ENCODE results near the gene FGGY.

Gene FGGY

DNA sequence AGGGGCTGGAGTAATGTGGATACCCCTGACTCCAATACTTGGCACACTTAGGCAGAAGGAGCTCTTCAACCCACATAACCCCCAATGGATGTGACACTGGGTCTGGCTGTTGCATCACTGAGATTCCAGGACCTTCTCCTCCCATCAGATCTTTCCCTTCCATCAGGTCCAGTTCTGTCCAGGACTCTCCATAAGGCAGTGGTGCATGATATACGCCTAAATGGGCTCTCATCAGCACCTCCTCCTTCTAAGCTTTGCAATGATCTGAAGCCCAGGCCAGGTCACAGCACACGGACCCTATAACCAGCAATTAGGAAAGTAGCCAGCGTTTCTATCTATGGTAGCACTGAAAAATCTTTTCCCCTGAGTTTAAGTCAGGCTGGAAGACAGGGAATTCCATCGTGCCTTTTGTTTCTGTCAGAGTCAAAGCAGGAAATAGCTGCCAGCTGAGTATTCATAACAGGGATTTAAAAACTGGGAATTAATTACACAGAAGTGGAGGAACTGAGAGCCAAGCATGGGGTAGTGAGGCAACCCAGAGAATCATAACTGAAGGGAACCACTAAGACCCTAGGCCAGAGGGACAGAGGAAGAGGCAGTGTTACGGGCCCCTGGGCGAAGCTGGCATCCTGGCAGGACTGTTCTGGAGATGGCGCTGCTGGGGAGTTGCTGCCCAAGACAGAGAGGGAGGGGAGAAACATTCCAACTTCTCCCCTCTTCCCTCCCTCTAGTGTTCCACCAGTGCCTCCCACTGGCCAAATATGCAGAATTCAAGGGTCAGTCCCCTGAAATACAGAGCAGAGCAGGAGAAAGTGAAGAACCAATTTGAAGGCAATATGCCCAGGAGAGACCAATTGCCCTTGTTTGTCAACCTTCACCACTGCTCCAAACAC is 480.3 kb downstream of the FGGY start:
- DNase-seq (ENCODE audit: extremely low spot score): no peak
- POLR2A ChIA-PET: no interaction called here
- CTCF ChIA-PET: interaction anchor here (1.0 to 1.2 kb wide), 3 partner anchors 9 to 21 kb away, joined by 3 read pairs; no protein-coding TSS in a partner anchor
- TF ChIP-seq, protein P1, sequence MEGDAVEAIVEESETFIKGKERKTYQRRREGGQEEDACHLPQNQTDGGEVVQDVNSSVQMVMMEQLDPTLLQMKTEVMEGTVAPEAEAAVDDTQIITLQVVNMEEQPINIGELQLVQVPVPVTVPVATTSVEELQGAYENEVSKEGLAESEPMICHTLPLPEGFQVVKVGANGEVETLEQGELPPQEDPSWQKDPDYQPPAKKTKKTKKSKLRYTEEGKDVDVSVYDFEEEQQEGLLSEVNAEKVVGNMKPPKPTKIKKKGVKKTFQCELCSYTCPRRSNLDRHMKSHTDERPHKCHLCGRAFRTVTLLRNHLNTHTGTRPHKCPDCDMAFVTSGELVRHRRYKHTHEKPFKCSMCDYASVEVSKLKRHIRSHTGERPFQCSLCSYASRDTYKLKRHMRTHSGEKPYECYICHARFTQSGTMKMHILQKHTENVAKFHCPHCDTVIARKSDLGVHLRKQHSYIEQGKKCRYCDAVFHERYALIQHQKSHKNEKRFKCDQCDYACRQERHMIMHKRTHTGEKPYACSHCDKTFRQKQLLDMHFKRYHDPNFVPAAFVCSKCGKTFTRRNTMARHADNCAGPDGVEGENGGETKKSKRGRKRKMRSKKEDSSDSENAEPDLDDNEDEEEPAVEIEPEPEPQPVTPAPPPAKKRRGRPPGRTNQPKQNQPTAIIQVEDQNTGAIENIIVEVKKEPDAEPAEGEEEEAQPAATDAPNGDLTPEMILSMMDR (IDR thresholded peaks at IDR 0.05; ENCODE audit: control extremely low read depth, extremely low read depth, low read depth, missing control alignments): no peak

DNA sequence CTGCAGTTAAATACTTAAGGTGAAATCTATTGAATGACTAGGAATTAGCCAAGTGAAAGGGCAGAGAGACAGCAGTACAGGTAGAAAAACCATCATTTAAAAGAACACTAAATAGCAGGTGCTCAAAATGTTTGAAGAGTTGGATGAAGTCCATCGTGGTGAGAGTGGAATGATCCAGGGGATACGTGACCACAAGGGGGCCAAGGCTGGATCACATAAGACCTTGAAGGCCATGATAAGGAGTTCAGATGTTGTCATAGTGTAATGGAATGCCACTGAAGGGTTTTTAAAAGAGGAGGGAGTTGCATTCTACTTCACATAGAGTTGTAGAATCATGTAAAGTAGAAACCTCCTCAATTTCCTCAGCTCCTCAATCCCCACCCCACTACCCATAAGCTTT is 483.1 kb downstream of the FGGY start:
- no peak for DNase-seq (ENCODE audit: extremely low spot score)
- CTCF ChIA-PET: interaction anchor here (1.2 to 1.4 kb wide), 2 partner anchors 18 to 21 kb away, joined by 3 read pairs; no protein-coding TSS in a partner anchor
- POLR2A ChIA-PET: no interaction called here

DNA sequence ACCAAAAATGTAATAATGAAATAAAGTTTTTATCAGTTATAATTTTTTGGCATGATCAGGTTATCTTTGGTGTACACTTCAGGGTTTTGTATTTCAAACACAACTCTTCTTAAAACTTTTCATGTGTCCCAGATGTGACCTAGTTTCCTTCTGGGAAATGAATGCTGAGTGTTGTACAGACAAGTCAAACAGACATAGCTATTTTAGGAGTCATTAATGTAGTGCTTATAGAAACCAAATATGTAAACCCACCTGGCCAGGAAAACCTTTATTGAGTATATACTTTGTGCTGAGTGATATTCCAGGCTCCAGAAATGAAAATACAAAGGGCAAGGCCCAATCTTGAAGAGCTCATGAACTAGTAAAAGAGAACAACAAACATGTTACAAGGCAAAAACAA is 491.9 kb downstream of the FGGY start:
- TF ChIP-seq, protein P1 (IDR thresholded peaks at IDR 0.05; ENCODE audit: control extremely low read depth, extremely low read depth, low read depth, missing control alignments): no peak
- ChIA-PET CTCF (interaction anchor here (1.3 kb wide), 1 partner anchor 159 kb away, joined by 3 read pairs; no protein-coding TSS in a partner anchor), POLR2A (no interaction called here)
- no peak for DNase-seq (ENCODE audit: extremely low spot score)

More for the DNA sequence above, 483.1 kb downstream of the FGGY start:
- TF ChIP-seq, protein P1 (IDR thresholded peaks at IDR 0.05; ENCODE audit: control extremely low read depth, extremely low read depth, low read depth, missing control alignments): no peak

DNA sequence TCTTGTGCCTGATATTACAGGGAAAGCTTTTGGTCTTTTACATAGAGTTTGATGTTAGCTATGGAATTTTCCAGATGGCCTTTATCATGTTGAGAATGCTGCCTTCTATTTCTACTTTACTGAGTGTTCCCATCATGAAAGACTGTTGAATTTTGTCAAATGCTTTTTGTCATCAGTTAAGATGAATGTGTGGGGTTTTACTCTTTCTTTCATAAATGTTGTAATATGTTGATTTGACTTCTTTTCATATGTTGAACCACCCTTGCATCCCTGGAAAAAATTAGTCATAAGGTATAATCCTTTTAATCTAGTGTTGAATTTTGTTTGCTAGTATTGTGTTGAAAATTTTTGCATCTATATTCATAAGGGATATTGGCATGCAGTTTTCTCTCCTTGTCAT is 501.7 kb downstream of the FGGY start:
- TF ChIP-seq, protein P1 (IDR thresholded peaks at IDR 0.05; ENCODE audit: control extremely low read depth, extremely low read depth, low read depth, missing control alignments): no peak
- ChIA-PET CTCF (interaction anchor here (0.9 kb wide), 1 partner anchor 22 kb away, joined by 3 read pairs; no protein-coding TSS in a partner anchor), POLR2A (no interaction called here)
- DNase-seq (ENCODE audit: extremely low spot score): no peak

DNA sequence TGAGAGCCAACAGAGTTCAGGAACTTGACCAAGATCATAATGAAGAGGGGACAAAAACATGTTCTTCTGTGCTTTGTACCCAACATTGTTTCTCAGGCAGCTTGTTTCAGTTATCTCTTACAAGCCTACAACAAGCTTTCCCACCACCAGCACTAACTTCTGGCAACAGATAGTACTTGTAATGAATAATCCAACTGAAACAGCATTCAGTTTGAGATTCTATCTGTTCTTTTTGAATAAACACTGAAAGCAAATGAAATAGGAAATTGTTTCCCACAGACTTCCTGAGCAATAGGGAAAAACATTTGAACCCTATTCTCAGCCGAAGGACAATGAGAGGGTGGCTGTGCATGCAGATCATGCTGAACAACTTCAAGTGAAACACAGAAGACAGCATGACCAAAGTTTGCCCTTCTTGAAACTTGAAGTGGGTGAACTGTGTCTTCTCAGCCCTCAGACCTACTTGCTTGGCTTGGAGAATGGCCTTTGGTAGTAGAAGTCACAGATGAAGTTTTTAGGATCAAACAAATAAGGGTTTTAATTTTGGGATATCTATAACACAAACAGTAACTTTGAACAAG is 506.7 kb downstream of the FGGY start:
- CTCF ChIA-PET: no interaction called here
- POLR2A ChIA-PET: no interaction called here
- TF ChIP-seq, protein P1 (IDR thresholded peaks at IDR 0.05; ENCODE audit: control extremely low read depth, extremely low read depth, low read depth, missing control alignments): no peak
- no peak for DNase-seq (ENCODE audit: extremely low spot score)

DNA sequence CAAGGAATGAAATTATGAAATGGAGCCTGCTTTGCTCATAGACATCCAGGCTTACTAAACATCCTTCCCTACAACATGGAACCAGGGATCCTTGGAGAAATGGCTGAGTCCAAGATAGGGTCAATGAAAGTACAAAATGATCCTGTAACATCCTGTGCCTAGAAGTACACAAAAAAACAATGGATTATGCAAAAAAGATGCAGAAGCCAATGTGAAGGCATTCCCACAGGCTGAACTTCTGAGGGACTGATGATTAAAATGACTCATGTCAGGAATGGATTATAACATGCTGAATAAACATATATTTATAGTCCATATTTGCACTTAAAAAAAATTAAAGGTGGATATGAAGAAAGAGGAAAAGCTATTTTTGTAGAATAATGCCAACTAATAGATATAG is 507.4 kb downstream of the FGGY start:
- DNase-seq (ENCODE audit: extremely low spot score): no peak
- ChIA-PET CTCF (interaction anchor here (2.1 kb wide), 1 partner anchor 167 kb away, joined by 4 read pairs; no protein-coding TSS in a partner anchor), POLR2A (no interaction called here)
- TF ChIP-seq, protein P1 (IDR thresholded peaks at IDR 0.05; ENCODE audit: control extremely low read depth, extremely low read depth, low read depth, missing control alignments): no peak
